Neural cell (in vitro differentiated cells): Measurements from ENCODE around the gene AP5B1. TPM values are rescaled to one million over a fixed set of nuclear protein-coding genes. Genes with fewer than 3 reads are reported as not detected.

ENCODE experiments used
- H2AFZ ChIP-seq: fragments of 200-600, 300-800 bp; sonication (generic), shearing (Covaris generic); 2 replicates; pipeline ENCODE4 v1.6.0; 2014; ENCODE audit warnings: low read depth, mild to moderate bottlenecking, antibody characterized with exemption, low read length, moderate library complexity
- H3F3A ChIP-seq: fragments of 200-600 bp; shearing (Covaris generic); 2 replicates; pipeline ENCODE4 v1.6.1; 2016; ENCODE audit warnings: mild to moderate bottlenecking, moderate library complexity, mixed read lengths, antibody characterized with exemption, low read length; ENCODE audit not compliant: insufficient read depth, poor library complexity, severe bottlenecking
- H3K27ac ChIP-seq: fragments of 200-600, 300-800 bp; sonication (generic), shearing (Covaris generic); 2 replicates; pipeline ENCODE4 v1.5.1; 2014; ENCODE audit warnings: mild to moderate bottlenecking, low read length, moderate library complexity
- H3K27me3 ChIP-seq: fragments of 300-800, 200-600 bp; sonication (generic), shearing (Covaris generic); 2 replicates; pipeline ENCODE4 v1.6.0; 2014; ENCODE audit warnings: mild to moderate bottlenecking, low read depth, low read length, moderate library complexity; ENCODE audit not compliant: insufficient read depth
- H3K36me3 ChIP-seq: fragments of 300-800, 200-600 bp; sonication (generic), shearing (Covaris generic); 2 replicates; pipeline ENCODE4 v1.5.1; 2014; ENCODE audit warnings: mild to moderate bottlenecking, antibody characterized with exemption, low read length, moderate library complexity; ENCODE audit not compliant: insufficient read depth
- H3K4me2 ChIP-seq: fragments of 300-800, 200-600 bp; sonication (generic), shearing (Covaris generic); 2 replicates; pipeline ENCODE4 v1.6.0; 2014; ENCODE audit warnings: mild to moderate bottlenecking, low read length
- H3K4me3 ChIP-seq: fragments of 300-800, 200-600 bp; sonication (generic), shearing (Covaris generic); 2 replicates; pipeline ENCODE4 v1.5.1; 2014; ENCODE audit warnings: mild to moderate bottlenecking, low read length, moderate library complexity
- H3K79me2 ChIP-seq: fragments of 200-600 bp; shearing (Covaris generic); replicated peaks from 2 replicates; pipeline ENCODE4 v1.6.0; 2014; ENCODE audit warnings: mild to moderate bottlenecking, low read length, moderate library complexity; ENCODE audit not compliant: insufficient read depth
- H3K9ac ChIP-seq: fragments of 300-800, 200-600 bp; sonication (generic), shearing (Covaris generic); 2 replicates; pipeline ENCODE4 v1.6.1; 2016; ENCODE audit warnings: mild to moderate bottlenecking, low read length, mixed read lengths
- H3K9me2 ChIP-seq: fragments of 200-600 bp; shearing (Covaris generic); 2 replicates; pipeline ENCODE4 v1.6.1; 2016; ENCODE audit warnings: mild to moderate bottlenecking, low read length, mixed read lengths; ENCODE audit not compliant: insufficient read depth
- H3K9me3 ChIP-seq: fragments of 200-600, 300-800 bp; sonication (generic), shearing (Covaris generic); 2 replicates; pipeline ENCODE4 v1.6.1; 2016; ENCODE audit warnings: mild to moderate bottlenecking, mixed run types, low read length, moderate library complexity, mixed read lengths
- H4K20me1 ChIP-seq: fragments of 200-600 bp; shearing (Covaris generic); 2 replicates; pipeline ENCODE4 v1.6.1; 2016; ENCODE audit warnings: mild to moderate bottlenecking, mixed run types; ENCODE audit not compliant: insufficient read depth
- EP300 ChIP-seq: fragments of 450-650 bp; conservative IDR thresholded peaks from 2 replicates; pipeline ENCODE4 v1.6.1; 2014; ENCODE audit warnings: antibody characterized with exemption, mild to moderate bottlenecking, moderate library complexity; ENCODE audit not compliant: poor library complexity, severe bottlenecking
- EZH2 ChIP-seq: fragments of 200-600, 300-800 bp; shearing (Covaris generic), sonication (generic); IDR thresholded peaks from 2 replicates; pipeline ENCODE4 v1.6.1; 2014; ENCODE audit warnings: antibody characterized with exemption, low read length, borderline replicate concordance, mild to moderate bottlenecking; ENCODE audit not compliant: insufficient read depth, poor library complexity, severe bottlenecking
- MXI1 ChIP-seq: fragments of 450-650 bp; conservative IDR thresholded peaks from 2 replicates; pipeline ENCODE4 v1.6.1; 2014; ENCODE audit warnings: antibody characterized with exemption, mild to moderate bottlenecking; ENCODE audit not compliant: poor library complexity, severe bottlenecking
- POLR2AphosphoS5 ChIP-seq: IDR thresholded peaks from 2 replicates; pipeline ENCODE4 v1.6.1; 2012
- RAD21 ChIP-seq: fragments of 450-650 bp; conservative IDR thresholded peaks from 2 replicates; pipeline ENCODE4 v1.6.1; 2014; ENCODE audit warnings: antibody characterized with exemption, mild to moderate bottlenecking, moderate library complexity
- SMC3 ChIP-seq: fragments of 450-650 bp; conservative IDR thresholded peaks from 2 replicates; pipeline ENCODE4 v1.6.1; 2014; ENCODE audit warnings: antibody characterized with exemption, mild to moderate bottlenecking, moderate library complexity; ENCODE audit not compliant: poor library complexity
- TAF1 ChIP-seq: IDR thresholded peaks from 2 replicates; pipeline ENCODE4 v1.6.1; 2012; ENCODE audit warnings: low read depth
- polyA plus RNA-seq: library from polyadenylated mRNA; depleted of rRNA; stranded (reverse); fragments of >200 nt; gene quantifications from 2 replicates; pipeline ENCODE4 v1.2.3, GENCODE V29; 2014
- TF ChIP-seq, protein P1 (sequence below): fragments of 450-650 bp; IDR thresholded peaks from 2 replicates; pipeline ENCODE4 v1.5.1; 2014; ENCODE audit warnings: antibody characterized with exemption, mild to moderate bottlenecking, moderate library complexity; ENCODE audit not compliant: poor library complexity, severe bottlenecking
- TF ChIP-seq, protein P2 (sequence below): IDR thresholded peaks from 2 replicates; pipeline ENCODE4 v1.6.1; 2012; ENCODE audit warnings: borderline replicate concordance

Gene AP5B1
- polyA plus RNA-seq, 1 donor from 2014 or later, result 0.52 TPM

DNA sequence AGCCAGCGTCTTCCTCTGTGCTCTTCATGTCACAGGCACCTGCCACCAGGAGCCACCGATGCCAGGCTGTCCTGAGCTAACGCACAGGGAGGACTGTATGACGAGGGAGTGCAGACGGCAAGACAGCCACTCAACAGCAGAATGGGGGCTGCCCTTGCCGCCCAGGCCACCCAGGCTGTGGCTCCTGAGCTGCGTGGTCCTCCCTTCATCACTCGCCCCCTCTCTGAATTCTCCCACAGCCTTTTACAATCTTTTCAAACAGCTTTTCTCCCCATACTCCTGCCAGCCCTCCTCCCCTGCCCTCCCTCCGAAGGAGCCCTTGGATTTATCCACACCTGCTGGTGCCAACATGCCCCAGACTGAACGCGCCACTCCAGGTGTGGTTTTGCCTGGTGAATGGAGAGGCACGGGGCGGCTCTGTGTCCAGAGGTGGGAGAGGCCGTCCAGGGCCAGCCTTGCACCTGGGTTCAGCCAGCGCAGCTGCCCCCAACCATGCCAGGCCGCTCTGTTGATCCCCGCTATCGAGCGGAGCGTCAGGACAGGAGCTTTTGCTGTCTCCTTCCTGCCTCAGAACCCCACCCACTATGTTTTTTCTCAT lies 28.1 kb upstream of the AP5B1 start:
- H3K9me2 ChIP-seq, result no peaks in the 10 kb centered on the region
- TF ChIP-seq, protein P1, sequence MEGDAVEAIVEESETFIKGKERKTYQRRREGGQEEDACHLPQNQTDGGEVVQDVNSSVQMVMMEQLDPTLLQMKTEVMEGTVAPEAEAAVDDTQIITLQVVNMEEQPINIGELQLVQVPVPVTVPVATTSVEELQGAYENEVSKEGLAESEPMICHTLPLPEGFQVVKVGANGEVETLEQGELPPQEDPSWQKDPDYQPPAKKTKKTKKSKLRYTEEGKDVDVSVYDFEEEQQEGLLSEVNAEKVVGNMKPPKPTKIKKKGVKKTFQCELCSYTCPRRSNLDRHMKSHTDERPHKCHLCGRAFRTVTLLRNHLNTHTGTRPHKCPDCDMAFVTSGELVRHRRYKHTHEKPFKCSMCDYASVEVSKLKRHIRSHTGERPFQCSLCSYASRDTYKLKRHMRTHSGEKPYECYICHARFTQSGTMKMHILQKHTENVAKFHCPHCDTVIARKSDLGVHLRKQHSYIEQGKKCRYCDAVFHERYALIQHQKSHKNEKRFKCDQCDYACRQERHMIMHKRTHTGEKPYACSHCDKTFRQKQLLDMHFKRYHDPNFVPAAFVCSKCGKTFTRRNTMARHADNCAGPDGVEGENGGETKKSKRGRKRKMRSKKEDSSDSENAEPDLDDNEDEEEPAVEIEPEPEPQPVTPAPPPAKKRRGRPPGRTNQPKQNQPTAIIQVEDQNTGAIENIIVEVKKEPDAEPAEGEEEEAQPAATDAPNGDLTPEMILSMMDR, result no peak
- no peak for TF ChIP-seq SMC3
- no peak for TF ChIP-seq TAF1
- TF ChIP-seq EP300, result no peak
- TF ChIP-seq RAD21, result no peak
- TF ChIP-seq, protein P2, sequence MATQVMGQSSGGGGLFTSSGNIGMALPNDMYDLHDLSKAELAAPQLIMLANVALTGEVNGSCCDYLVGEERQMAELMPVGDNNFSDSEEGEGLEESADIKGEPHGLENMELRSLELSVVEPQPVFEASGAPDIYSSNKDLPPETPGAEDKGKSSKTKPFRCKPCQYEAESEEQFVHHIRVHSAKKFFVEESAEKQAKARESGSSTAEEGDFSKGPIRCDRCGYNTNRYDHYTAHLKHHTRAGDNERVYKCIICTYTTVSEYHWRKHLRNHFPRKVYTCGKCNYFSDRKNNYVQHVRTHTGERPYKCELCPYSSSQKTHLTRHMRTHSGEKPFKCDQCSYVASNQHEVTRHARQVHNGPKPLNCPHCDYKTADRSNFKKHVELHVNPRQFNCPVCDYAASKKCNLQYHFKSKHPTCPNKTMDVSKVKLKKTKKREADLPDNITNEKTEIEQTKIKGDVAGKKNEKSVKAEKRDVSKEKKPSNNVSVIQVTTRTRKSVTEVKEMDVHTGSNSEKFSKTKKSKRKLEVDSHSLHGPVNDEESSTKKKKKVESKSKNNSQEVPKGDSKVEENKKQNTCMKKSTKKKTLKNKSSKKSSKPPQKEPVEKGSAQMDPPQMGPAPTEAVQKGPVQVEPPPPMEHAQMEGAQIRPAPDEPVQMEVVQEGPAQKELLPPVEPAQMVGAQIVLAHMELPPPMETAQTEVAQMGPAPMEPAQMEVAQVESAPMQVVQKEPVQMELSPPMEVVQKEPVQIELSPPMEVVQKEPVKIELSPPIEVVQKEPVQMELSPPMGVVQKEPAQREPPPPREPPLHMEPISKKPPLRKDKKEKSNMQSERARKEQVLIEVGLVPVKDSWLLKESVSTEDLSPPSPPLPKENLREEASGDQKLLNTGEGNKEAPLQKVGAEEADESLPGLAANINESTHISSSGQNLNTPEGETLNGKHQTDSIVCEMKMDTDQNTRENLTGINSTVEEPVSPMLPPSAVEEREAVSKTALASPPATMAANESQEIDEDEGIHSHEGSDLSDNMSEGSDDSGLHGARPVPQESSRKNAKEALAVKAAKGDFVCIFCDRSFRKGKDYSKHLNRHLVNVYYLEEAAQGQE, result no peak
- TF ChIP-seq EZH2, result no peak
- no peak for TF ChIP-seq MXI1
- TF ChIP-seq POLR2AphosphoS5, result no peak

DNA sequence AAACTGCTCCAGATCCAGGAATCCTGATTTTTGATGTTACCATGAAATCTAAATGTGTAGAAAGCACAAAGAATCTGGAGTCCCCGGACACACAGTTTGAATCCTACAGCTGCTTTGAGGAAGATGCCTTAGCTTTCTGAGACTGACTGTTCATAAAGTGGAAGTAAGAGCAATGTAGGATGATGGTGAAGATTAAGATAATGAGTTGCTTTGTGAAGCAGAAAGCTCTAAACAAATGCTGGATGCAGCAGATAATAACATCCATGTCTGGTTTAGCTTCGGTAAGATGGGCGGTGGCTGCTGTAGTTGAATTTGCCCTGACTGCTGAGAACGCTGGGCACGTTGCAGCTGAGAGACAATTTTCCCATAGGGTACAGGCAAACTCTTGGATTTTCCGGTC lies 26.2 kb upstream of the AP5B1 start:
- H3K9ac ChIP-seq, result no peak overlapping the region
- H4K20me1 ChIP-seq, result no peaks in the 10 kb centered on the region
- no peaks in the 10 kb centered on the region for H3K9me2 ChIP-seq
- H3K36me3 ChIP-seq, result no peaks in the 10 kb centered on the region
- TF ChIP-seq, protein P2, result no peak
- TF ChIP-seq RAD21, result no peak
- no peak for TF ChIP-seq POLR2AphosphoS5
- TF ChIP-seq EZH2, result no peak
- TF ChIP-seq MXI1, result no peak
- TF ChIP-seq, protein P1, result no peak
- no peak for TF ChIP-seq TAF1
- no peaks in the 10 kb centered on the region for H3F3A ChIP-seq
- H2AFZ ChIP-seq, result no peak overlapping the region
- no peaks in the 10 kb centered on the region for H3K27me3 ChIP-seq
- no peak overlapping the region for H3K27ac ChIP-seq
- H3K4me3 ChIP-seq, result no peak overlapping the region
- no peaks in the 10 kb centered on the region for H3K79me2 ChIP-seq
- H3K4me2 ChIP-seq, result no peak overlapping the region
- no peaks in the 10 kb centered on the region for H3K9me3 ChIP-seq

More for the DNA sequence above, 28.1 kb upstream of the AP5B1 start:
- no peaks in the 10 kb centered on the region for H3F3A ChIP-seq
- no peak overlapping the region for H2AFZ ChIP-seq
- H3K4me3 ChIP-seq, result no peak overlapping the region
- H3K27me3 ChIP-seq, result no peaks in the 10 kb centered on the region
- no peak overlapping the region for H3K27ac ChIP-seq
- no peak overlapping the region for H3K4me2 ChIP-seq
- no peak overlapping the region for H3K9ac ChIP-seq
- no peaks in the 10 kb centered on the region for H3K79me2 ChIP-seq
- no peaks in the 10 kb centered on the region for H4K20me1 ChIP-seq
- no peaks in the 10 kb centered on the region for H3K36me3 ChIP-seq
- H3K9me3 ChIP-seq, result no peaks in the 10 kb centered on the region
